HUES48 (cell line): ENCODE data around the gene NDUFA11.
"Not testable (repeated sequence)": the region's sequence is repeated elsewhere in the genome, so short reads cannot be mapped to it uniquely, and the experiment has no call there.

Source experiments
- H3K27ac ChIP-seq: one replicate; pipeline ENCODE4 v1.7.0; 2013; ENCODE audit warnings: low read depth, low read length, inconsistent platforms
- H3K27me3 ChIP-seq: 2 replicates; pipeline ENCODE4 v1.6.1; 2013; ENCODE audit warnings: mild to moderate bottlenecking, low read length; ENCODE audit not compliant: control insufficient read depth, insufficient read depth
- H3K36me3 ChIP-seq: 2 replicates; pipeline ENCODE4 v1.6.1; 2013; ENCODE audit warnings: low read length; ENCODE audit not compliant: control insufficient read depth, insufficient read depth
- H3K4me1 ChIP-seq: 2 replicates; pipeline ENCODE4 v1.6.1; 2013; ENCODE audit warnings: mild to moderate bottlenecking, low read length; ENCODE audit not compliant: control insufficient read depth, insufficient read depth
- H3K4me3 ChIP-seq: 2 replicates; pipeline ENCODE4 v1.5.1; 2013; ENCODE audit warnings: mild to moderate bottlenecking, low read depth, low read length
- H3K9ac ChIP-seq: 2 replicates; pipeline ENCODE4 v1.6.1; 2013; ENCODE audit warnings: mild to moderate bottlenecking, low read depth, low read length, moderate library complexity
- H3K9me3 ChIP-seq: 2 replicates; pipeline ENCODE4 v1.6.1; 2013; ENCODE audit warnings: low read length; ENCODE audit not compliant: control insufficient read depth, insufficient read depth

The NDUFA11 gene

GRCh38 chr19:5867201-5868136 is 36.1 kb downstream of the NDUFA11 start:
- Histone ChIP-seq H3K9ac (no peak overlapping the region), H3K4me1 (no peaks in the 10 kb centered on the region)

DNA sequence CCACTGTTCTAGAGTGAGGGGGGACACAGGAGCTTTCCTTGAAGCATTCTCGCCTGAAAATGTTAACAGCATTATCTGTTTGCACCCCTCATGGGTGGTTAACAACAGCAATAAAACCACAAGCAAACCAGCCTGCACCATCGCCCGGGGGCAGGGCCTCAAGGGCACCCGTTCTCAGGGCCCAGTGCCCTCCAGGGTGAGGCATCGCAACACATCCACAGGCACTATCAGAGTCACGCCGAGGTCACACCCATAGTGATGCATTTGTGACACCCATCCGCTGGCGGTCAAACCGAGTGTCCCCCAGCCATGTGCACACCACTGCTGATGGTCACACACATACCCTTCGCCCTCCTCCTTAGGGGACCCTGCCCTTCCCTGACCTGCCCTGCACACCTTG is 37.8 kb downstream of the NDUFA11 start:
- H3K9ac ChIP-seq, result no peak overlapping the region
- H3K4me1 ChIP-seq, result no peaks in the 10 kb centered on the region
- no peaks in the 10 kb centered on the region for H3K9me3 ChIP-seq
- no peaks in the 10 kb centered on the region for H3K36me3 ChIP-seq
- H3K4me3 ChIP-seq, result no peak overlapping the region
- H3K27me3 ChIP-seq, result no peaks in the 10 kb centered on the region
- no peak overlapping the region for H3K27ac ChIP-seq

More at GRCh38 chr19:5867201-5868136, 36.1 kb downstream of the NDUFA11 start:
- H3K27me3 ChIP-seq, result no peaks in the 10 kb centered on the region
- no peaks in the 10 kb centered on the region for H3K9me3 ChIP-seq
- H3K36me3 ChIP-seq, result no peaks in the 10 kb centered on the region
- no peak overlapping the region for H3K4me3 ChIP-seq
- H3K27ac ChIP-seq, result no peak overlapping the region

DNA sequence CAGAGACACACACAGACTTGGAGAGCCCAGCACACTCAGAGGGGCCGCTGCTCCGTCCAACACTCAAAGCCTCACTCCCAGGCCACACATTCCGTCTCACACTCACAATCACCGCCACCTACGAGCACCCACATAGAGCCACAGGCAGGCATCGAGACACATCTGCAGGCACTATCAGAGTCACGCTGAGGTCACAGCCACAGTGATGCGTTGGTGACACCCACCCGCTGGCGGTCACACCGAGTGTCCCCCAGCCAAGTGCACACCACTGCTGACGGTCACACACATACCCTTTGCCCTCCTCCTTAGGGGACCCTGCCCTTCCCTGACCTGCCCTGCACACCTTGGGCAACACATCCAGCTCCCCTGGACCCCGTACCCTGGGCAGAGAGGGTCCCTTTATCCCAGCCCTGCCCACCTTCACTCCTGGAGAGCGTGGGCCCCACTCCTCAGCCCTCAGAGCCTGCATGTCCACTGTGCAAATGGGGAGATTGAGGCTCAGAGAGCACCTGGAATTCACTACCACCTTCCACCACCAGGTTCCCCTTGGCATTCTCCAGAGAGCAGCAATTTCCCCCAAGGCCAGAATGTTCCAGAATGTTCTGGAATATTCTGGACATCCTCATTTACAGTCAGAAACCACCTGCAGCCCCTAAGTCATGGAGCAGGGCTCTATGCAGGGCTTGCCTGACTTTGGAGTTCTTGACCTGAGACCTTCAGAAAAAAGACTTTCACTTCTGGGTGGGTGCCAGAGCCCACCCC is 38.7 kb downstream of the NDUFA11 start:
- Histone ChIP-seq H3K4me1 (no peaks in the 10 kb centered on the region), H3K9me3 (no peaks in the 10 kb centered on the region), H3K27me3 (no peaks in the 10 kb centered on the region), H3K9ac (no peak overlapping the region), H3K27ac (no peak overlapping the region), H3K36me3 (no peaks in the 10 kb centered on the region), H3K4me3 (no peak overlapping the region)

- H3K9me3 ChIP-seq, result no peaks in the 10 kb centered on the region
- H3K27me3 ChIP-seq, result no peaks in the 10 kb centered on the region
- H3K36me3 ChIP-seq, result no peaks in the 10 kb centered on the region
Observed at GRCh38 chr19:5864013-5864720, 39.4 kb downstream of the NDUFA11 start.

GRCh38 chr19:5863030-5863665 is 40.4 kb downstream of the NDUFA11 start:
- H3K9me3 ChIP-seq, result no peaks in the 10 kb centered on the region
- H3K27me3 ChIP-seq, result no peaks in the 10 kb centered on the region
- no peak overlapping the region for H3K27ac ChIP-seq
- H3K9ac ChIP-seq, result no peak overlapping the region
- no peaks in the 10 kb centered on the region for H3K4me1 ChIP-seq
- H3K4me3 ChIP-seq, result no peak overlapping the region
- H3K36me3 ChIP-seq, result no peaks in the 10 kb centered on the region

More at GRCh38 chr19:5864013-5864720, 39.4 kb downstream of the NDUFA11 start:
- Histone ChIP-seq H3K9ac (no peak overlapping the region), H3K27ac (no peak overlapping the region), H3K4me1 (no peaks in the 10 kb centered on the region), H3K4me3 (no peak overlapping the region)

DNA sequence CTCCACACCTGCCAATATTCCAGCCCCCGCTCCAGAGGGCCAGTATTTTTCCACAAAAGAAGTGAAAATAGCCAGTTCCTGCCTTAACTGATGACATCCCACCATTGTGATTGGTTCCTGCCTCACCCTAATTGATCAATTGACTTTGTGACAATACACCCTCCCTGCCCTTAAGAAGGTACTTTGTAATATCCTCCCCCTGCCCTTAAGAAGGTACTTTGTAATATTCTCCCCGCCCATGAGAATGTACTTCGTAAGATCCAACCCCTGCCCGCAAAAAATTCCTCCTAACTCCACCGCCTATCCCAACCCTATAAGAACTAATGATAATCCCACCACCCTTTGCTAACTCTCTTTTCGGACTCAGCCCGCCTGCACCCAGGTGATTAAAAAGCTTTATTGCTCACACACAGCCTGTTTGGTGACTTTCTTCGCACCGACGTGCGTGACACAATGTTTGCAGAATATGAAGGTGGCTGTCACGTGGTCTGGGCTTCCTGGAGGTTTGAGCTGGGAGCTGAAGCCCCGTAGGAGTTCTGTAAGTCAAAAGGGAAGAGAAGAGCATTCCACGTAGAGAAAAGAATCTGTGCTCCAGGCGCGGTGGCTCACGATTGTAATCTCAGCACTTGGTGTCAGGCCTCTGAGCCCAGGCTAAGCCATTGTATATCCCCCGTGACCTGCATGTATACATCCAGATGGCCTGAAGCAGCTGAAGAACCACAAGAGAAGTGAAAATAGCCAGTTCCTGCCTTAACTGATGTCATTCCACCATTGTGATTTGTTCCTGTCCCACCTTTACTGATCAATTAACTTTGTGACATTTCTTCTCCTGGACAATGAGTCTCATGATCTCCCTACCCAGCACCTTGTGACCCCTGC is 46.1 kb downstream of the NDUFA11 start:
- H3K27ac ChIP-seq, result no peak overlapping the region
- no peaks in the 10 kb centered on the region; the same call in none of the 2 replicates for H3K27me3 ChIP-seq
- no peak overlapping the region for H3K4me3 ChIP-seq
- H3K9ac ChIP-seq, result no peak overlapping the region
- H3K4me1 ChIP-seq, result no peaks in the 10 kb centered on the region
- no peaks in the 10 kb centered on the region for H3K9me3 ChIP-seq
- no peaks in the 10 kb centered on the region for H3K36me3 ChIP-seq

- H3K4me3 ChIP-seq, H3K9me3 ChIP-seq, H3K27ac ChIP-seq, H3K27me3 ChIP-seq, H3K36me3 ChIP-seq, H3K9ac ChIP-seq, H3K4me1 ChIP-seq: not testable (repeated sequence)
Observed at GRCh38 chr19:5855151-5855550, 48.4 kb downstream of the NDUFA11 start.

DNA sequence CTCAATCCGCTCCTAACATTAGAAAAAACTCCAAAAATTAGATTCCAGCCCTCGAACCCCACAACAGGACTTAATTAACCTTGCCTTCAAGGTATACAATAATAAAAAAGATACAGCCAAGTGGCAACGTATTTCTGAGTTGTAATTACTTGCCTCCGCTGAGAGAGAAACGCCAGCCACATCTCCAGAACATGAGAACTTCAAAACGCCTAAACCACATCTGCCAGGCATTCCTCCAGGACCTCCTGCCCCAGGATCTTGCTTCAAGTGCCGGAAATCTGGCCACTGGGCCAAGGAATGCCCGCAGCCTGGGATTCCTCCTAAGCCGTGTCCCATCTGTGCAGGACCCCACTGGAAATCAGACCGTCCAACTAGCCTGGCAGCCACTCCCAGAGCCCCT is 49.5 kb downstream of the NDUFA11 start:
- not testable (repeated sequence) for H3K4me1 ChIP-seq, H3K27me3 ChIP-seq, H3K36me3 ChIP-seq, H3K9ac ChIP-seq, H3K27ac ChIP-seq, H3K4me3 ChIP-seq, H3K9me3 ChIP-seq

DNA sequence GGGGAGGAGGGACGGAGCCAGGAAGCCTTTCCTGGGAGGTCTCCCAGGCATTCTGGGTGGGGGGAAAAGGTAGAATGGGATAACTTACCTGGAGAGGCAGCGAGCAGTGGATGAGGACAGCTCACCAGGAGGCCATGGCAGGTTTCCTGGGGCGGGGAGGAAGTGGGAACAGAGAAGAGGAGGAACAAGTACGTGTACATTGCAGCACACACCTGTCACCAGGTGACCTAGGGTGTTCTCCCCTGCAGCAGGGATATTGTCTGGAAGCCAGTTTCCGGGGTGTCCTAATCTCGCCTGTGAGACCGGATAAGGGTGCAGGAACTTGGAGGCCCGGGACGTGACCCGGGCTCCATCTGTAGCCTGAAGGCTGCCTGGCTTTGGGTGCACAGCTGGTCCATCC is 52.3 kb downstream of the NDUFA11 start, which contains the start of gene FUT3:
Gene FUT3, minus strand, starts transcription at position 148 of the 400 bp plus-strand sequence.
- Histone ChIP-seq H3K27me3 (no peaks in the 10 kb centered on the region; the same call in none of the 2 replicates), H3K9me3 (no peaks in the 10 kb centered on the region; the same call in 1 of the 2 replicates), H3K4me3 (no peak within 1 kb of the TSS), H3K4me1 (no peaks in the 10 kb centered on the region), H3K9ac (no peak within 1 kb of the TSS), H3K27ac (no peak within 1 kb of the TSS), H3K36me3 (no peaks in the 10 kb centered on the region)
